ENCODE data around the gene TBC1D2.

The TBC1D2 gene

DNA sequence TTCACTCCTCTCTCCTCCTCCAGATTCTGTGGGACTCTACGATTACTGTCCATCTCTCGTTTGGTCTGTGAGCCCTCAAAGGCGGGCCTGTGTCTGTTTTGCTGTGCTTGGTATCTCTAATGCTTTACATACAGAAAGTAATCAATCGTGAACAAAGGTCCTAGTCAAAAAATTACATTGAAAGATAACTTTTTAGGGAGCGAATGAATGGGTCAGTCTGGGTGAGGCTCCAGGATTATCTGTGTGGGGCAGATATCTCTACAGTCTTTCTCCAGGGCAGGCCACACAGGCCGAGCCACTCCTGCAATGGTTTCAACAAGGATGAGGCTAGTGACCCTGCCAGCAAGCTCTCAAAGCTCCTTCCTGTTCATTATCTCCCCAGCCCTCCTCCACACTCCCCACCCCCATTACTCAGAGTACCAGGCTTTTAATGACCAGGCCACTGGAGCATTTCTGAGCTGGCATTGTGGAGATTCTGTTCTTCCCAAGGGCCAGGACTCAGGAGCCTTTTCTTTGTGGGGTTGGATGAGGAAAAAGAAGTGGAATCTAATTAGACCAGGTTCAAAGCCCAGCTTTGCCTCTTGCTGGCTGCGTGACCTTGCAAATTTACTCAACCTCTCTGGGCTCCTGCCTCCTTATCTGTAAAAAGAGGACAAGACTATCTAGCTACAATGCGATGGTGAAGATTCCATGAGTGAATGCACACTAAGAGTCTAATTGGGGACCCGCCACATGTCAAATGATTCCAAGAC, 73.2 kb downstream of the TBC1D2 start:
- ChIA-PET POLR2A (ENCODE audit: low non-redundant PET) (no interaction called here), CTCF (interaction anchor here (0.9 kb wide), 1 partner anchor 10 kb away, joined by 3 read pairs; the partner anchor contains the start of gene CORO2A)
- TF ChIP-seq, protein P1, sequence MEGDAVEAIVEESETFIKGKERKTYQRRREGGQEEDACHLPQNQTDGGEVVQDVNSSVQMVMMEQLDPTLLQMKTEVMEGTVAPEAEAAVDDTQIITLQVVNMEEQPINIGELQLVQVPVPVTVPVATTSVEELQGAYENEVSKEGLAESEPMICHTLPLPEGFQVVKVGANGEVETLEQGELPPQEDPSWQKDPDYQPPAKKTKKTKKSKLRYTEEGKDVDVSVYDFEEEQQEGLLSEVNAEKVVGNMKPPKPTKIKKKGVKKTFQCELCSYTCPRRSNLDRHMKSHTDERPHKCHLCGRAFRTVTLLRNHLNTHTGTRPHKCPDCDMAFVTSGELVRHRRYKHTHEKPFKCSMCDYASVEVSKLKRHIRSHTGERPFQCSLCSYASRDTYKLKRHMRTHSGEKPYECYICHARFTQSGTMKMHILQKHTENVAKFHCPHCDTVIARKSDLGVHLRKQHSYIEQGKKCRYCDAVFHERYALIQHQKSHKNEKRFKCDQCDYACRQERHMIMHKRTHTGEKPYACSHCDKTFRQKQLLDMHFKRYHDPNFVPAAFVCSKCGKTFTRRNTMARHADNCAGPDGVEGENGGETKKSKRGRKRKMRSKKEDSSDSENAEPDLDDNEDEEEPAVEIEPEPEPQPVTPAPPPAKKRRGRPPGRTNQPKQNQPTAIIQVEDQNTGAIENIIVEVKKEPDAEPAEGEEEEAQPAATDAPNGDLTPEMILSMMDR (conservative IDR thresholded peaks at IDR 0.05; ENCODE audit: low read depth): no peak
- DNase-seq (ENCODE audit: low spot score): no peak
- H3K27ac ChIP-seq: no peak overlapping the region

DNA sequence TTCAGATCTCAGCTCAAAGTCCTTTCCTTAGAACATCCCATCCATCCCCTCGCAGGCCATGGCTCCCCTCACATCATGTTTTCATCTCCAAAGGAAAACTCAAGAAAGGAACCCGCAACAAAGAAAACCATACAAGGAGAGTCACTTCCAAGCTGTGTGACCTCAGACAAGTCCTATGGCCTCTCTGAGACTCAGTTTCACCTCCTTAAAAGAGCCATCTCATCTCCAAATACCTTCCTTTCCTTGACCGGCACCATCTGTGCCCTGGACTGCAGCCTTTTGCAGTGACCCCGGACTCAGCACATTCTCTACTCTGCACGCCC, 73.7 kb downstream of the TBC1D2 start:
- TF ChIP-seq, protein P1 (conservative IDR thresholded peaks at IDR 0.05; ENCODE audit: low read depth): no peak
- ChIA-PET CTCF (interaction anchor here (0.6 kb wide), 1 partner anchor 108 kb away, joined by 3 read pairs; no protein-coding TSS in a partner anchor), POLR2A (ENCODE audit: low non-redundant PET) (no interaction called here)
- no peak for DNase-seq (ENCODE audit: low spot score)
- H3K27ac ChIP-seq: no peak overlapping the region

DNA sequence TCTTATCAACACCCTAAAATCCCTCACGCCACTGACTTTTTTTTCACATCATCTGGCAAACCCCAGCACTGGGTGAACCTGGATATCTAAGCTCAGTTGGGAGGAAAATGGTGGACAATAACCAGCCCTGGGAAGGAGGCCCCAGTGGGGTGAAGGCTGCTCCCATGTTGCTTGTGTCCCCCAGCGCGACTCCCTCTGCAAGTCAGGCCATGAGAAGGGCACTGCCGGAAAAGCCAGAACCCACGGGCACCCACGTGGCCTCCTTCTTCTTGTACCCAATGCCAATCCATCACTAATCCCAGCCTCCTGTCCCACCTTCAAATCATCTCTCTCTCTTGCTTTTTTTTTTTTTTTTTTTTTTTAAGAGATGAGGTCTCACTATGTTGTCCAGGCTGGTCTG, 74.5 kb downstream of the TBC1D2 start:
- ChIA-PET CTCF (interaction anchor here (0.6 kb wide), 2 partner anchors 107 to 830 kb away, joined by 3 read pairs; no protein-coding TSS in a partner anchor), POLR2A (ENCODE audit: low non-redundant PET) (no interaction called here)
- H3K27ac ChIP-seq: peak overlapping the region; percentile 4; the same call in 1 of the 2 replicates
- DNase-seq (ENCODE audit: low spot score): no peak
- TF ChIP-seq, protein P1 (conservative IDR thresholded peaks at IDR 0.05; ENCODE audit: low read depth): no peak

DNA sequence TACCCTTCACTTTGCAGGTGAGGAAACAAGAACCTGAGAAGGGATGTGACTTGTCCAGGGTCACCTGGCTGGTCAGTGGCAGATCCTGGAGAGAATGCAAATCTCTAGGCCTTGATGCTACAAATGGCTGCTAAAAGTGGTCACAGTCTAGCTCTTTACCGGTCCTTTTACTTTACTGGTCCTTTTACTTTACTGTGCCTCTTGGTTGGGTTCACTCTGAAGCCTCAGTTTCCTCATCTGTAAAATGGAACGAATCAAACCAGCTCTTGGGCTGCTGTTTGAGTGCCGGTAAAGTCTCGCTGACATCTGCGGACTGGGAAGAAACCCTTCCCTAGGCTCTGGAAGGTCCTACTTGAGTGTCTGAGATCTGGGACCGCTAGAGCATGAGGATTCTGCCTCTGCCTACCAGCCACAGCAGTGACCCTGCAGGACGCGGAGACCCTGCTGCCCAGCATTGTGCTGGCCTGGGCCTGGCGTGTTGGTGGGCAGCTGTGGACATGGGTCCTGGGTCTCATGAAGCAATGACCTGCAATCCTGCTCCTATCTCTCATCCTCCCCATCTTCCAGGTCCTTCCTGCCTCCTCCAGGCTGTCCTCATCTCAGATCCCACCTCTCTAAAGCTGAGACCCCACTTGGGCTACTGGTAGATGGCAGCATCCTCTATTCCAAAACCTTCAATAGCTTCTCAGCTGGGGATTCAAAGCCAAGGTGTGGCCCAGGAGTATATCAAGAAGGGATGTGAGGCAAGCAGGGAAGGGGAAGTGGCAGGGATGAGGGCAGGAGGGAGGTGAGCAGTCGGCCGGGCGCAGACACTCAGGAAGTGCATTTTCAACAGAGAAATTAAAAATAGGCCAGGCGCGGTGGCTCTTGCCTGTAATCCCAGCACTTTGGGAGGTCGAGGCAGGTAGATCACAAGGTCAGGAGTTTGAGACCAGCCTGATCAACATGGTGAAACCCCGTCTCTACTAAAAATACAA, 76.3 kb downstream of the TBC1D2 start:
- TF ChIP-seq, protein P1 (conservative IDR thresholded peaks at IDR 0.05; ENCODE audit: low read depth): no peak
- peak overlapping the region; percentile 4 for H3K27ac ChIP-seq
- no peak for DNase-seq (ENCODE audit: low spot score)
- POLR2A ChIA-PET (ENCODE audit: low non-redundant PET): no interaction called here
- CTCF ChIA-PET: no interaction called here

DNA sequence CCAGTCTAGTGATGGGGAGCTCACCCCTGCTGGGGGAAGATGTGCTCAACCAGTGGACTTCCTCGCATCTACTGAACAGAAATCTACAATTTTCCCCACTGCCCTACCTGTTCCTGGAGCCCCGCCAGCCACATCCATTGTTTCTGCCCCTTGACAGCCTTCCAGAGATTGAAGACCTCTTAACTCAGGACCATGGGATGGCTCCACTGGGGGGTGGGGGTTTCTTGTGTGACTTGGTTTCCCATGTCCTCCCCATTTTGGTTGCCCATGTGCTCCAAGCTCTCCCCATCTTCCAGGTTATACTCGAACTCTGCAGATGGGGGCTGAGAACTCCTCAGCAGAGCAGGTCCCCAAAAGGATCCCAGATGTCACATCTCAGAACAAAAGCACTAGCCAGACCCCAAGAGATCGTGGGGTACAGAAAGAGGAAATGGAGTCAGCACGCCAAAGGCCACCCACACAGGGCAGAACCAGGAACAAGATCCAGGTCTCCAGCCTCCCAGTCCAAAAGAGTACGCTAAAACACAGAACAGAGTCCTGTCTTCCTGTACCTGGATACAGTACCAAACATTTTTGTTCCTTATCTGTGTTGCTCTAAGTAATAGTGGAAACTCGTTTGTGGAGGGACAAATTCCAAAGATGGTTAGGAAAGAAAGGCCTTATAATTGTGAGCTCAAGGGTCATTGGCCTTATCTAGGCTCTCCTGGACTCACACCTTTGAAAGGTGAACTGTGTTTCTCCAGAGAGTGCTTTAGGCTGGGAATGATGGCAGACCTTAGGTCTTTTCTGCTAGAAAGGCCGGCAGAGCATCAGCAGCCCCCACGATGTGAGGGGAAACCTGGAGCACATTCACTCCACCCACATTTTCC, 78.8 kb downstream of the TBC1D2 start:
- peak overlapping the region; percentile 3; the same call in 1 of the 2 replicates for H3K27ac ChIP-seq
- no peak for DNase-seq (ENCODE audit: low spot score)
- POLR2A ChIA-PET (ENCODE audit: low non-redundant PET): no interaction called here
- CTCF ChIA-PET: no interaction called here
- TF ChIP-seq, protein P1 (conservative IDR thresholded peaks at IDR 0.05; ENCODE audit: low read depth): no peak

DNA sequence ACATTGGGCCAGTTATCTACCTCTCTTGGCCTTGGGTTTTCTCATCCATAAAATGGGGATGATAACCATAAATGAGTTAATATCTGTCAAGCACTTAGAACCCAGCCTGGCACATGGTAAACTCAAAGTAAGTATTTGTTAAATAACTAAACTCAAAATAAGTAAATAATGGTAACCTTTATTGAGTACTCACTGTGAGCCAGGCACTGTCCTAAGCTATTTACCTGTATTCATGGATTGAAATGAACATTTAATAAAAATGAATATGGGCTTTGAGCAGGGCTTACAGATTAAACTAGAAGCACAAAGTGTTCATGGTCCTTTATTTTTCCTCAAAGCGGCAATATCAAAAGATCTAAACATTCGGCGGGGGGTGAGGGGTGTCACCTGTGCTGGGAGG, 79.7 kb downstream of the TBC1D2 start:
- peak overlapping the region; percentile 66 for H3K27ac ChIP-seq

More for the DNA sequence above, 79.7 kb downstream of the TBC1D2 start:
- TF ChIP-seq, protein P1 (conservative IDR thresholded peaks at IDR 0.05; ENCODE audit: low read depth): no peak
- ChIA-PET POLR2A (ENCODE audit: low non-redundant PET) (no interaction called here), CTCF (no interaction called here)
- no peak for DNase-seq (ENCODE audit: low spot score)

Data from RWPE1 (cell line).